ENCODE data around the gene NCAPD3. TPM values are rescaled to one million over a fixed set of nuclear protein-coding genes. Genes with fewer than 3 reads are reported as not detected.

NCAPD3 gene
- total RNA-seq, 2 experiments from 2014 or later, result 25.7 to 29.6 TPM

DNA sequence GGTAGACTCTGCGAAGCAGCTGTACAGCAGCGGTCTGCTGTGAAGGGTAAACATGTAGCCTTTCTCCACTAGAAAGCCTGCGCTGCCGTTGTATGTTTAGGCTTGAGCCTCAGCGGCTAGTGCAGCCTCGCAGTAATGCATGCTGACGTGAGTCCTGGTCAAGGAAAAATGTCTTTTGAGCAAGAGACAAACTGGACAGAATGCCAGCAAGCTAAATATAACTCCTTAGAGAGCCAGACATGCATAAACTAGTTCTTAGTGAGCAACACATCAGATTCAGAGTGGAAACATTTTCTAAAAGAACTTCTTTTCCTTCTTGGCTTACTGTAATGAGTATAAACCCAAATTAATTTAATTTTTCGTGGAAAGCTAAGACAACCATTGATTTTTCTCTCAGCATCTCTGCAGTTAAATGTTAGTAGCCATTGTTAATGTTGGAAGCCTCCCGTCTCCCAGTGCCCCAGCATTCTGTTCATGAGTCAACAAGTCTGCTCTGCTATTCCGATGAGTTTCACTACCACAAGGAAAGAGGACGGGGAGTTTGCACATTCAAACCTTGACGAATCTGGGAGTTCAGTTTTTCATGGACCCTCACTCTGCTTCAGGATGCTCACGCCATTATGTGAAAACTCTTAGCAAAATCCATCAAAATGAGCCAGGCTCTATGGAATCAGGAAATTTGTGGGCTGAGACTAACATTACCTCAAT, 103.5 kb downstream of the NCAPD3 start:
- Mint-ChIP-seq H3K27me3 (peaks cover 47% of the 10 kb centered on the region), H3K36me3 (ENCODE audit: low read depth) (peaks cover 4% of the 10 kb centered on the region), H3K9me3 (no peaks in the 10 kb centered on the region), H3K27ac (no peak overlapping the region), H3K4me3 (no peak overlapping the region), H3K4me1 (ENCODE audit: low read depth) (peaks cover 10% of the 10 kb centered on the region)
- Histone ChIP-seq H3K9me3 (ENCODE audit: control insufficient read depth in 1 of 2, insufficient read depth in 1 of 2, low read length in 2 of 2) (no peaks in the 10 kb centered on the region), H3K4me1 (ENCODE audit: insufficient read depth, low read length) (peaks cover 5% of the 10 kb centered on the region), H3K27ac (ENCODE audit: low read depth in 1 of 2, low read length in 2 of 2) (no peak overlapping the region), H3K36me3 (ENCODE audit: insufficient read depth, low read length) (no peaks in the 10 kb centered on the region), H3K27me3 (ENCODE audit: control insufficient read depth in 1 of 2, insufficient read depth in 2 of 2, low read length in 2 of 2) (peaks cover 3 to 15% of the 10 kb centered on the region in 2 experiments), H3K4me3 (ENCODE audit: low read length) (no peak overlapping the region)
- no peak for ATAC-seq (ENCODE audit: poor library complexity)
- TF ChIP-seq, protein P1, sequence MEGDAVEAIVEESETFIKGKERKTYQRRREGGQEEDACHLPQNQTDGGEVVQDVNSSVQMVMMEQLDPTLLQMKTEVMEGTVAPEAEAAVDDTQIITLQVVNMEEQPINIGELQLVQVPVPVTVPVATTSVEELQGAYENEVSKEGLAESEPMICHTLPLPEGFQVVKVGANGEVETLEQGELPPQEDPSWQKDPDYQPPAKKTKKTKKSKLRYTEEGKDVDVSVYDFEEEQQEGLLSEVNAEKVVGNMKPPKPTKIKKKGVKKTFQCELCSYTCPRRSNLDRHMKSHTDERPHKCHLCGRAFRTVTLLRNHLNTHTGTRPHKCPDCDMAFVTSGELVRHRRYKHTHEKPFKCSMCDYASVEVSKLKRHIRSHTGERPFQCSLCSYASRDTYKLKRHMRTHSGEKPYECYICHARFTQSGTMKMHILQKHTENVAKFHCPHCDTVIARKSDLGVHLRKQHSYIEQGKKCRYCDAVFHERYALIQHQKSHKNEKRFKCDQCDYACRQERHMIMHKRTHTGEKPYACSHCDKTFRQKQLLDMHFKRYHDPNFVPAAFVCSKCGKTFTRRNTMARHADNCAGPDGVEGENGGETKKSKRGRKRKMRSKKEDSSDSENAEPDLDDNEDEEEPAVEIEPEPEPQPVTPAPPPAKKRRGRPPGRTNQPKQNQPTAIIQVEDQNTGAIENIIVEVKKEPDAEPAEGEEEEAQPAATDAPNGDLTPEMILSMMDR (IDR thresholded peaks at IDR 0.05), result no peak
- DNase-seq, result no peak
- intact Hi-C loops (cut with DNase I, micrococcal nuclease), result no loop called here
- POLR2A ChIA-PET, result no interaction called here
- CTCF ChIA-PET, result no interaction called here

DNA sequence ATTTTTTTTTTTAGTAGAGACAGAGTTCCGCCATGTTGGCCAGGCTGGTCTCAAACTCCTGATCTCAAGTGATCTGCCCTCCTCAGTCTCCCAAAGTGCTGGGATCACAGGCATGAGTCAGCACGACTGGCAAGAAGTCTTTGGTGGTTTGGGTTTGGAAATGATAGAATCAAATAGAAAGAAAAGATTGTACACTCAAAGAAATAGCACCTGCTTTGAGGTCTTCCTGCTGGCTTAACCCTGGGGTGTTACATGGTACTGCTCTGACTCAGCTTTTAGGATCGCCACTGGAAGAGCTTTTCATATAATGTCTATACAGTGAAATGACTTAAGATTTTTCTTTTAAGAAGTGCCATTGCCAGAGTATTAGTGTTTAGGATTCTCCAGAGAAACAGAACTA, 104.7 kb downstream of the NCAPD3 start:
- Mint-ChIP-seq H3K9me3 (no peaks in the 10 kb centered on the region), H3K4me3 (no peak overlapping the region), H3K27ac (no peak overlapping the region), H3K36me3 (ENCODE audit: low read depth) (peaks cover 4% of the 10 kb centered on the region), H3K4me1 (ENCODE audit: low read depth) (peaks cover 4% of the 10 kb centered on the region), H3K27me3 (peaks cover 39% of the 10 kb centered on the region)
- Histone ChIP-seq H3K9me3 (ENCODE audit: control insufficient read depth in 1 of 2, insufficient read depth in 1 of 2, low read length in 2 of 2) (no peaks in the 10 kb centered on the region), H3K4me3 (ENCODE audit: low read length) (no peak overlapping the region), H3K27me3 (ENCODE audit: control insufficient read depth in 1 of 2, insufficient read depth in 2 of 2, low read length in 2 of 2) (peaks cover 3 to 13% of the 10 kb centered on the region in 2 experiments), H3K27ac (ENCODE audit: low read depth in 1 of 2, low read length in 2 of 2) (no peak overlapping the region), H3K4me1 (ENCODE audit: insufficient read depth, low read length) (no peaks in the 10 kb centered on the region), H3K36me3 (ENCODE audit: insufficient read depth, low read length) (no peaks in the 10 kb centered on the region)
- TF ChIP-seq, protein P1 (IDR thresholded peaks at IDR 0.05), result no peak
- POLR2A ChIA-PET, result no interaction called here
- ATAC-seq (ENCODE audit: poor library complexity) (no peak), DNase-seq (no peak)
- CTCF ChIA-PET, result no interaction called here
- intact Hi-C loops (cut with DNase I, micrococcal nuclease), result no loop called here

DNA sequence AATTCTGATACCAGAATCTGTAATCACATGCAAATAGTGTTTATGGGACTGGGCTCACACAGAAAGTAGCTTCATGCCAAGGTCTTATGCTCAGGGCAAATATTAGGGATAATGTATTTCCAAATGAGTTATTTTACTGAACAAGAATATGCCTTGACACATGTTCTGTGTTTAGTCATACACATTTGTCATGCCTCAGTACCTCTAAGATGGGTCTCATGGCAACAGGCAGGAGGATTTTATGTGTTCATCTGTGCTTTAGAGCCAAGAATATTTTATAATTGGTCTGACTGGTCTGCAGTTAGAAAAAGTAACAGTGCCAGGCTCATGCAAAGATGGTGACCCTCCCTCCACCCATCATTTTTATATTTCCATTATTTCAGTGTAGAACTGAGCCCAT, 105.8 kb downstream of the NCAPD3 start:
- H3K27ac Mint-ChIP-seq, result no peak overlapping the region
- no peak for ATAC-seq (ENCODE audit: poor library complexity)

More for the DNA sequence above, 105.8 kb downstream of the NCAPD3 start:
- Mint-ChIP-seq H3K9me3 (no peaks in the 10 kb centered on the region), H3K36me3 (ENCODE audit: low read depth) (peaks cover under 1% of the 10 kb centered on the region), H3K4me1 (ENCODE audit: low read depth) (no peaks in the 10 kb centered on the region), H3K27me3 (peaks cover 30% of the 10 kb centered on the region), H3K4me3 (no peak overlapping the region)
- POLR2A ChIA-PET, result no interaction called here
- no peak for DNase-seq
- Histone ChIP-seq H3K4me1 (ENCODE audit: insufficient read depth, low read length) (no peaks in the 10 kb centered on the region), H3K27me3 (ENCODE audit: control insufficient read depth in 1 of 2, insufficient read depth in 2 of 2, low read length in 2 of 2) (peaks cover 3 to 7% of the 10 kb centered on the region in 2 experiments), H3K4me3 (ENCODE audit: low read length) (no peak overlapping the region), H3K36me3 (ENCODE audit: insufficient read depth, low read length) (no peaks in the 10 kb centered on the region), H3K27ac (ENCODE audit: low read depth in 1 of 2, low read length in 2 of 2) (no peak overlapping the region), H3K9me3 (ENCODE audit: control insufficient read depth in 1 of 2, insufficient read depth in 1 of 2, low read length in 2 of 2) (no peaks in the 10 kb centered on the region)
- CTCF ChIA-PET, result no interaction called here
- TF ChIP-seq, protein P1 (IDR thresholded peaks at IDR 0.05), result no peak
- intact Hi-C loops (cut with DNase I, micrococcal nuclease), result no loop called here
